K562 (cell line): Measurements from ENCODE around the gene DNAJC15. TPM values are rescaled to one million over a fixed set of nuclear protein-coding genes. Genes with fewer than 3 reads are reported as not detected.

Experiments
- ATAC-seq: fragments of 200-7000 bp; cut with Tn5 transposase; 3 replicates; pipeline ENCODE4 v1.9.1; 2020; ENCODE audit warnings: moderate library complexity
- BruUV-seq: library from RNA; stranded (reverse); fragments of 400-500 nt; replicated peaks from 2 replicates; lab custom pipeline; 2021; lab: Mats Ljungman, UMichigan
- CTCF ChIA-PET: fragments of 300-600 bp; formaldehyde crosslinking; extraction: SDS; loops from one replicate; lab custom pipeline; 2021; ENCODE audit warnings: low intra/inter-chr PET ratio; lab: Yijun Ruan, JAX
- POLR2A ChIA-PET: fragments of 300-600, 350-650 bp; sonication (Branson Sonifier 250); formaldehyde crosslinking; extraction: SDS; loops from one replicate; lab custom pipeline; 2021; ENCODE audit warnings: antibody characterized with exemption, inconsistent platforms; lab: Yijun Ruan, JAX
- DNase-seq, 4 experiments: peaks; one replicate each; pipeline versions ENCODE4 v3.0.0 to v3.0.0-alpha.2; 2011 to 2018; ENCODE audit warnings: low spot score in 3 of 4, mixed read lengths in 3 of 4; ENCODE audit errors: extremely low read depth in 1 of 4
- FAIRE-seq: peaks from 2 replicates; lab custom pipeline; 2011; peaks lifted over from hg19 to GRCh38; lab: Jason Lieb, UNC
- H2AFZ ChIP-seq: 2 replicates; pipeline ENCODE4 v1.6.0; 2011; ENCODE audit warnings: low read depth, low read length, control low read depth, inconsistent platforms
- H3K27ac ChIP-seq: fragments of 200-600 bp; 3 replicates; pipeline ENCODE4 v1.8.0; 2011; ENCODE audit warnings: low read depth, mild to moderate bottlenecking, control low read depth, inconsistent platforms, low read length, moderate library complexity, mixed read lengths; ENCODE audit errors: extremely low read depth
- H3K27me3 ChIP-seq, 2 experiments: fragments of 300-600 bp in 1 of 2; 2 replicates in 1 of 2; 3 replicates in 1 of 2; pipeline versions ENCODE4 v1.6.0 to v1.8.0; 2011; ENCODE audit warnings: inconsistent platforms in 2 of 2, low read length in 2 of 2, mild to moderate bottlenecking in 1 of 2, mixed read lengths in 1 of 2, moderate library complexity in 1 of 2; ENCODE audit not compliant: control insufficient read depth in 2 of 2, insufficient read depth in 2 of 2
- H3K36me3 ChIP-seq: fragments of 300-600 bp; 3 replicates; pipeline ENCODE4 v1.8.0; 2011; ENCODE audit warnings: mild to moderate bottlenecking, low read length, inconsistent platforms; ENCODE audit not compliant: control insufficient read depth, insufficient read depth
- H3K4me1 ChIP-seq, 2 experiments: fragments of 200-600 bp in 1 of 2; replicated peaks in 1 of 2; 2 replicates in 1 of 2; 3 replicates in 1 of 2; pipeline versions ENCODE4 v1.5.1 to v1.8.0; 2011; ENCODE audit warnings: inconsistent platforms in 2 of 2, low read length in 2 of 2, mild to moderate bottlenecking in 1 of 2, mixed read lengths in 1 of 2, moderate library complexity in 1 of 2; ENCODE audit not compliant: control insufficient read depth in 2 of 2, insufficient read depth in 2 of 2
- H3K4me2 ChIP-seq: 2 replicates; pipeline ENCODE4 v1.6.1; 2011; ENCODE audit warnings: low read length, control low read depth, inconsistent platforms, mixed read lengths; ENCODE audit not compliant: insufficient read depth
- H3K4me3 ChIP-seq: fragments of 200-600 bp; sonication (generic), shearing (Covaris generic); 2 replicates; pipeline ENCODE4 v1.5.1; 2016; ENCODE audit warnings: control low read depth, inconsistent platforms
- H3K79me2 ChIP-seq: fragments of 200-600 bp; 3 replicates; pipeline ENCODE4 v1.8.0; 2011; ENCODE audit warnings: low read length, inconsistent platforms; ENCODE audit not compliant: control insufficient read depth, insufficient read depth
- H3K9ac ChIP-seq, 2 experiments: 2 replicates each; pipeline versions ENCODE4 v1.6.0 to v1.6.1; 2011; ENCODE audit warnings: low read depth in 2 of 2, low read length in 2 of 2, control low read depth in 1 of 2, inconsistent platforms in 1 of 2, mild to moderate bottlenecking in 1 of 2, mixed read lengths in 1 of 2; ENCODE audit not compliant: insufficient read depth in 1 of 2
- H3K9me1 ChIP-seq: one replicate; pipeline ENCODE4 v1.6.0; 2011; ENCODE audit warnings: inconsistent platforms, mild to moderate bottlenecking, low read length, moderate library complexity; ENCODE audit not compliant: control insufficient read depth, insufficient read depth
- H3K9me3 ChIP-seq: replicated peaks from 2 replicates; pipeline ENCODE4 v1.5.1; 2011; ENCODE audit warnings: low read depth, low read length, inconsistent platforms; ENCODE audit not compliant: control insufficient read depth, insufficient read depth
- H4K20me1 ChIP-seq: replicated peaks from 2 replicates; pipeline ENCODE4 v1.6.1; 2011; ENCODE audit warnings: low read length, inconsistent platforms, mixed read lengths; ENCODE audit not compliant: control insufficient read depth, insufficient read depth
- CEBPB ChIP-seq: fragments of 450-650 bp; IDR thresholded peaks from 2 replicates; pipeline ENCODE4 v1.6.1; 2016; ENCODE audit warnings: missing genetic modification characterization, missing compliant biosample characterization
- CHD1 ChIP-seq: fragments of 200-600 bp; sonication (generic); IDR thresholded peaks from one replicate; pipeline ENCODE4 v1.6.1; 2012; ENCODE audit warnings: mild to moderate bottlenecking, moderate library complexity, low read length, inconsistent platforms
- ERF ChIP-seq: fragments of 450-650 bp; formaldehyde crosslinking; IDR thresholded peaks from 2 replicates; pipeline ENCODE4 v1.4.0; 2020; ENCODE audit warnings: mild to moderate bottlenecking, mixed read lengths
- FOXJ3 ChIP-seq: sonication (generic); formaldehyde crosslinking; IDR thresholded peaks from 2 replicates; pipeline ENCODE4 v1.4.0; 2020; ENCODE audit warnings: mild to moderate bottlenecking, missing genetic modification reagents
- IRF2 ChIP-seq: sonication (generic); formaldehyde crosslinking; IDR thresholded peaks from 2 replicates; pipeline ENCODE4 v1.8.1; 2022; ENCODE audit warnings: mild to moderate bottlenecking, missing genetic modification reagents
- MCM2 ChIP-seq: fragments of 450-650 bp; IDR thresholded peaks from 2 replicates; pipeline ENCODE4 v1.6.1; 2017; ENCODE audit warnings: low read depth, mild to moderate bottlenecking
- PHF20 ChIP-seq: fragments of 450-650 bp; IDR thresholded peaks from 2 replicates; pipeline ENCODE4 v1.6.1; 2018; ENCODE audit not compliant: partially characterized antibody
- SRSF9 ChIP-seq: fragments of 200-400 bp; formaldehyde crosslinking; IDR thresholded peaks from 2 replicates; pipeline ENCODE4 v1.6.1; 2017; ENCODE audit warnings: low read depth, low read length, borderline replicate concordance
- ZNF324 ChIP-seq: fragments of 250-450 bp; sonication (Bioruptor Pico); IDR thresholded peaks from 2 replicates; pipeline ENCODE4 v1.4.0; 2020; ENCODE audit warnings: mild to moderate bottlenecking
- ZSCAN32 ChIP-seq: fragments of 450-650 bp; formaldehyde crosslinking; IDR thresholded peaks from 2 replicates; pipeline ENCODE4 v1.4.0; 2020; ENCODE audit warnings: mild to moderate bottlenecking, moderate library complexity
- WGBS: fragments of 100-300 bp; shearing (Covaris generic); methylation state at CpG from one replicate; pipeline ENCODE4 v1.1.6; 2016; ENCODE audit warnings: low coverage, mixed read lengths; ENCODE audit not compliant: insufficient coverage; ENCODE audit errors: missing lambda C conversion rate; 5-methylcytosine and 5-hydroxymethylcytosine counted together
- in situ Hi-C: fragments of 300-500 bp; cut with MboI; formaldehyde crosslinking; loops from 4 replicates; pipeline ENCODE4 v1.15.0; 2018; ENCODE audit warnings: inconsistent platforms, mixed read lengths
- intact Hi-C: fragments of 100-400 bp; cut with micrococcal nuclease; formaldehyde crosslinking; loops from 2 replicates; pipeline ENCODE4 v1.14.2; 2022
- polyA plus RNA-seq, 8 experiments: library from polyadenylated mRNA; depleted of rRNA in 4 of 8; stranded (reverse) in 5 of 8; unstranded in 3 of 8; fragments of >200 nt; fragmentation: Nextera tagmentation in 2 of 8; fragmentation: Illumina TruSeq in 1 of 8; extraction: Ambion mirVana in 2 of 8; extraction: Trizol in 1 of 8; gene quantifications; 2 replicates each; pipeline versions ENCODE4 v1.2.1 to v1.2.3, GENCODE V29; 2011 to 2014; ENCODE audit warnings: inconsistent platforms in 1 of 8, missing spikeins in 1 of 8
- total RNA-seq, 7 experiments: library from RNA; depleted of rRNA in 6 of 7; stranded (reverse); fragments of >200 nt in 6 of 7; fragmentation: Illumina TruSeq in 2 of 7; extraction: Trizol in 2 of 7; gene quantifications; 2 replicates each; pipeline versions ENCODE4 v1.2.1 to v1.2.3, GENCODE V29; 2011 to 2021; ENCODE audit warnings: low replicate concordance in 1 of 7
- TF ChIP-seq, protein P1 (sequence below): fragments of 250-450 bp; sonication (Bioruptor Pico); IDR thresholded peaks from 2 replicates; pipeline ENCODE4 v1.5.0; 2021

Gene DNAJC15
- total and polyA plus RNA-seq, 9 of the 15 experiments (the other 6 are each of a cell fraction or from before 2014, with no cell fraction given), result 0.47 to 3.8 (median 1.0) TPM

GRCh38 chr13:43119206-43119605, 95.8 kb downstream of the DNAJC15 start (continued):
- TF ChIP-seq ZSCAN32, result no peak
- no peak for TF ChIP-seq ERF (CRISPR knock-in tag)
- TF ChIP-seq FOXJ3 (CRISPR knock-in tag), result no peak
- no peak for TF ChIP-seq IRF2 (CRISPR knock-in tag)

DNA sequence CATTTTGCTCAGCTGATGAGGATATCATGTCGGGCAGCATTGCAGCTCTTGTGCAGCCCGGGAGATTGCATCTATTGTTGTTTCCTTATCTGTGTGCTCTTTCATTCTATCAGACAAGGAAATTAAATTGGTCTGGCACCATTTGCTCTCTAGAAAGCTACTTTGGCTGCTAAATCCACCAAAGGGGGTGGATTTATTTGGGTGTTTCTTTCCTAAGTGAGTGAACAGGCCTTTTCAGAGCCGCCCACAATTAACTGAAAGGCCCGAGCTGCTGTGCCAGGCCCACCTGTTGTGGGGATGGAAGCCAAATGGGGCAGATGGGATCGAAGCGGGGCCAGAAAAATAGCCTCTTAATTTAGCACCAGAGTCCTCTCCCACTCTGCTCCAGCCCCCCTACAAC, 99.4 kb downstream of the DNAJC15 start:
- H4K20me1 ChIP-seq, result no peaks in the 10 kb centered on the region
- TF ChIP-seq, protein P1, sequence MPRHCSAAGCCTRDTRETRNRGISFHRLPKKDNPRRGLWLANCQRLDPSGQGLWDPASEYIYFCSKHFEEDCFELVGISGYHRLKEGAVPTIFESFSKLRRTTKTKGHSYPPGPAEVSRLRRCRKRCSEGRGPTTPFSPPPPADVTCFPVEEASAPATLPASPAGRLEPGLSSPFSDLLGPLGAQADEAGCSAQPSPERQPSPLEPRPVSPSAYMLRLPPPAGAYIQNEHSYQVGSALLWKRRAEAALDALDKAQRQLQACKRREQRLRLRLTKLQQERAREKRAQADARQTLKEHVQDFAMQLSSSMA (CRISPR knock-in tag), result no peak
- no peak for TF ChIP-seq ZNF324 (CRISPR knock-in tag)
- no peak for TF ChIP-seq PHF20
- TF ChIP-seq CEBPB (tag), result no peak
- no peak for TF ChIP-seq FOXJ3 (CRISPR knock-in tag)
- no peak for TF ChIP-seq CHD1
- no peak for TF ChIP-seq SRSF9
- TF ChIP-seq MCM2, result no peak
- FAIRE-seq (no peak), ATAC-seq (no peak), DNase-seq (no peak)
- no peak overlapping the region for H2AFZ ChIP-seq
- WGBS, result 0% methylated on average over 4 of the region's 6 CpGs
- intact Hi-C loops (no loop called here), in situ Hi-C loops (no loop called here)
- no peak overlapping the region for H3K4me2 ChIP-seq
- ChIA-PET POLR2A (no interaction called here), CTCF (no interaction called here)
- peaks cover 0 to 11% of the 10 kb centered on the region in 2 experiments; a peak in 2 of 5 replicates for H3K27me3 ChIP-seq
- no peaks in the 10 kb centered on the region for H3K9me3 ChIP-seq
- H3K4me3 ChIP-seq, result no peak overlapping the region
- no peak overlapping the region for H3K9ac ChIP-seq
- H3K4me1 ChIP-seq, result no peaks in the 10 kb centered on the region
- no peaks in the 10 kb centered on the region for H3K9me1 ChIP-seq
- H3K36me3 ChIP-seq, result no peaks in the 10 kb centered on the region
- no peak overlapping the region for H3K27ac ChIP-seq
- BruUV-seq, result no TSS peak
- H3K79me2 ChIP-seq, result no peaks in the 10 kb centered on the region
